Endometrial microvascular endothelial cells (primary cell): ENCODE data around the gene ANKLE1. TPM values are rescaled to one million over a fixed set of nuclear protein-coding genes. Genes with fewer than 3 reads are reported as not detected.

Experiments
- in situ Hi-C: cut with HindIII; loops from 2 replicates; pipeline ENCODE4 v1.10.0; 2017; ENCODE audit warnings: low sequenced_read_pairs, low pct_unique_long_range_greater_than_20kb; ENCODE audit errors: inconsistent ontology term
- total RNA-seq: library from RNA; depleted of rRNA; stranded (reverse); fragments of >200 nt; gene quantifications from one replicate; pipeline ENCODE4 v1.2.3, GENCODE V29; 2015; ENCODE audit errors: inconsistent ontology term

ANKLE1 gene
- total RNA-seq, 1 donor from 2014 or later: 1.0 TPM

DNA sequence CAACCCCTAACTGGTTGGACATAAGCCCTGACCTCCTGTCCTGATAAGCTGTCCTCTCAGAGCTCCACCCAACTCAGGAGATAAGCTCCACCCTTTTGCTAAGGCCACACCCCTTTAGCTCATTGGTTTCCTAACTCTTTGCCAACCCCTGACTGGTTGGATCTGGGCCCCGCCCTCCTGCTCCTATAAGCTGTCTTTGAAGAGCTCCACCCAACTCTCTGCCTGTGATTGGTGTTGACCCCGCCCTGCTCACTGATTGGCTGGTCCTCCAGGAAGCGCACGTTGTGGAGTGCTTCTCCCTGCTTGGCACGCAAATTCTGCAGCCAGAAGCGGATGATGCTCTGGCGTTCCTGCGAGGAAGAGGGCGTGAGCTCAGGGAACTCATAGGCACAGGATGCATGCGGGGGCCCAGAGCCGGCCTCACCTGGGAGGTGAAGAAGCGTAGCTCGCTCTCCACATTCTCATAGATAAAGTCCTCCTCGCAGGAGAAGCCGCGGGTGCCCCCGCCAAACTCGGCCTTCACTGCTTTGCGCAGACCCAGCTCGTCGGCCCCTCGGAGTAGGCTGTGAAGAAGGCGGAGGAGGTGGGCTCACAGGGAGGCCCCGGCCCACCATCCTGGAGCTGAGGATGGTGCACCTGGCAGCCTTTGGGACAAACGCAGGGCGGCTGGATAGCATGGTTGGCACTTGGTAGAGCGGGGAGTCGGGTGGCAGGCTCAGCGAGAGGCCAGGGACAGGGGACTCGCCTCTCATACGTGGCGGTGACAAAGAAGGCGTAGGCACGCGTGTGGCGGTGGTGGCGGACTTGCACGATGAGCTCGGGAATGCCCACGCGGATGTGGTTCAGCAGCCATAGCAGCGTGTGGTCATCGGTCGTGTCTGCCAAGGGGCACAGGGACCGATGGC lies 51.2 kb downstream of the ANKLE1 start:
- in situ Hi-C loops: no loop called here

DNA sequence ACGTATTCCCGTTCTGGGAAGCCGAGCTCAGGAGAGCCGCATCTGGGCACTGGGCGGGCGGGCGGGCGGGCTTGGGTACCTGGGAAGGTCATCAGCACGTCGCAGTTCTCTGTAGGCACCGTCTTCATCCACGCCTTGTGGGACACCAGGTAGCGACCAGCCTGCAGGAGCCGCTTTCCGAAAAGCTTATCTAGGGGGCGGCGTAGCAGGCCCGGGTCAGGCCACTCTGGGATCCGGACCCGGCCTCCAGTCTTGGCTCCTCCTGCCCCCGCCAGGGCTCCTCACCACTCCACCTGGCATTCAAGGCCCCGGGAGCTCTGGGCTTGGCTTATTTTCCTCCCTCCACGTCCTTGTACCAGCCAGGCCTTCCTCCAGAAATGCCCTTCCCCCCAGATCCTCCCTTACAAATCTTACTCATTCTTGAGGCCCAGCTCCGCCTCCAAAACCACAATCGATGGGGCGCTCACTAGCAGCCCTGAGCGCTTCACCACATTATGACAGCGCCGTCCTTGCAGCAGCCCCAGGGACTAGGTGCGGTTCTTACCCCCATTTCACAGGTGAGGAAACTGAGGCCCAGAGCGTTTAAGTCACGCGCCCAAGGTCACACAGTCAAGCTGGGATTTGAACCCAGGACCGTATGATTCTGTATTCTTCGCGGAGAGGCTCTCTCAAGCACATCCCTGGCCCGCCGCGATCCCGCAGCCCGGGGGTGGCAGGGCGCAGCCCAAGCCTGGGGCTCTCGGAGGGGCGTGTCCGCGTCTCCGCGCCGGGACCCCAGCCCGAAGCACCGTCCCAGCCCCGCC lies 52.1 kb downstream of the ANKLE1 start:
- in situ Hi-C loops: no loop called here

DNA sequence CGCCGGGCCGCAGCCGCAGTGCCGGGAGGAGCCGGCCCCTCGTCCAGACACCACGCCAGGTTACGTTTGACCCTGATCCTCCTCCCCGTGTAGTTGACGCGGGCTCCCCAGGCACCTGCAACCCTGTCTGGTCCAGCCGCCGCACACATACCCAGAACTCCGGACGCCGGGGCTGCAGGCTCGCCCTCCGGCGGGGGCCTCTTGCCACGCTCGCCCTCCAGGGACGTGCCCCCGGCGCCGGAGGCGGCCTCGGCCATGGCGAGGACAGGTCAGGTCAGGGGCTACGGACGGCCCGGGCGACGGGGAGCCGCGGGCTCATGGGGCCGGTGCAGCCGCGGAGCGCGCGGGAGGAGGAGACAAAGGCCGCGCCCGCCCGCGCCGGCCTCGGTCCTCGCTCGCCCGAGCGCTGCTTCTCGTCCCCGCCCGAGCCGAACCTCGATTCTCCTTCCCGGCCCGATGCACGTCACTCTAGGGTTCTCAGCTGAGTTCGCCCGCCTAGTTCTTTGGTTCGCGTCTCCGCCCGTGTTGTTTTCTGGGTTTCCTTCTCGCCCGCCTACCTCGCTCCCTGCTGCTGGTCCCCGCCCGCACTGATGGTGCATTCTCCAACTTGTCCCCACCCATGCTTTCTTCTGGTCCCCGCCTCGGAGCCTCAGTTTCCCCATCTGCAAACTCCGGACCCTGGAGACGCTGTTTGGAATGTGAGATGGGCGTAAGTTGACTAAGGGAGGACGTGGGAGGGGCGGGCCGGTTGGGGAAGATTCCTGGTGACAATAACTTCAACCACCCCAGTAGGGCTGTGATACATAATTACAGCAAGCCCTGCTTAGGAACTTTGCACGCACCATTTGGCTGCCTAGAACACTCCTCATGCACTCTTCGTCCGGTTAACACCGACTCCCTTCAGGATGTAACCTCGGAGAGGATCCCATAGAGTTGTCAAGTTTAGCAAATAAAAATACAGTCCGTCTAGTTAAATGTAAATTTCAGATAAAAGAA lies 53.0 kb downstream of the ANKLE1 start, which contains the start of gene ANO8:
TSS of gene ANO8 (minus strand) at position 442 of the 996 bp plus-strand sequence. CDS start at position 257, 185 bp downstream.
- in situ Hi-C loops: no loop called here

DNA sequence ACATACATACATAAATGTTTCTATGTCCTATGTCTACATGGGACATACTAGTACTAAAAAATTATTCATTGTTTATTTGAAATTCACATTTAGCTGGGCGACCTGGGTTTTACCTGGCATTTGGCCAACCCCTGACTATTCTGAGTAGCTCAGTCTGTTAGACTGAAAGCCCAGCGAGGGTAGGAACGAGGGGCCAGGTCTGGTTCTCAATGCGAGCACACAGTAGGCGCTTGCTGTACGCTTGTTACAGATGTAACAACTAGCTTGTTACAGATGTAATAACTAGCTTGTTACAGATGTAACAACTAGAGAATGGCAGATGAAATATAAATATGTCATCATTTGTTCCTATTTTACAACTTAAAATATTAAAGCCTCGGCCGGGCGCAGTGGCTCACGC lies 53.9 kb downstream of the ANKLE1 start:
- in situ Hi-C loops: no loop called here

Other genes starting within 250 kb of the ANKLE1 start
- 14.2 TPM for gene HAUS8, start 206.4 kb upstream of the ANKLE1 start, total RNA-seq
- 60.7 TPM for gene MYO9B, start 206.1 kb upstream of the ANKLE1 start, total RNA-seq
- gene USE1, start 66.5 kb upstream of the ANKLE1 start, total RNA-seq: 11.1 TPM
- gene OCEL1, start 55.7 kb upstream of the ANKLE1 start, total RNA-seq: 2.7 TPM
- gene NR2F6, start 36.0 kb upstream of the ANKLE1 start, total RNA-seq: 40.9 TPM
- 18.5 TPM for gene USHBP1, start 17.2 kb upstream of the ANKLE1 start, total RNA-seq
- 139 TPM for gene BABAM1, start 14.5 kb upstream of the ANKLE1 start, total RNA-seq
- gene ABHD8, start 21.5 kb downstream of the ANKLE1 start, total RNA-seq: 6.6 TPM
- gene MRPL34, start 24.0 kb downstream of the ANKLE1 start, total RNA-seq: 115 TPM
- 48.1 TPM for gene DDA1, start 27.7 kb downstream of the ANKLE1 start, total RNA-seq
- gene ANO8, start 53.0 kb downstream of the ANKLE1 start, total RNA-seq: 0.84 TPM
- 36.8 TPM for gene GTPBP3, start 55.7 kb downstream of the ANKLE1 start, total RNA-seq
- gene PLVAP, start 95.4 kb downstream of the ANKLE1 start, total RNA-seq: 0.46 TPM
- not detected for gene CCDC194, start 112.3 kb downstream of the ANKLE1 start, total RNA-seq
- gene BST2, start 123.7 kb downstream of the ANKLE1 start, total RNA-seq: 306 TPM
- gene MVB12A, start 138.1 kb downstream of the ANKLE1 start, total RNA-seq: 88.0 TPM
- gene TMEM221, start 166.8 kb downstream of the ANKLE1 start, total RNA-seq: not detected
- not detected for gene NXNL1, start 179.0 kb downstream of the ANKLE1 start, total RNA-seq
- gene SLC27A1, start 188.6 kb downstream of the ANKLE1 start, total RNA-seq: 7.5 TPM
- 67.2 TPM for gene PGLS, start 229.7 kb downstream of the ANKLE1 start, total RNA-seq